ENCODE results near the gene NPM3.

The NPM3 gene

GRCh38 chr10:101766306-101766705 is 16.9 kb downstream of the NPM3 start:
- Histone ChIP-seq H3K27ac (replicated peaks) (no peak overlapping the region), H3K27me3 (ENCODE audit: insufficient read depth, poor library complexity, severe bottlenecking) (peaks cover 11% of the 10 kb centered on the region), H3K4me3 (replicated peaks; ENCODE audit: insufficient read depth, low read length) (no peak overlapping the region)
- TF ChIP-seq REST (IDR thresholded peaks at IDR 0.05; ENCODE audit: insufficient replicate concordance, low read depth), result no peak
- no peak for TF ChIP-seq SPI1 (IDR thresholded peaks at IDR 0.05; ENCODE audit: borderline replicate concordance, low read depth)
- TF ChIP-seq CTCF (IDR thresholded peaks at IDR 0.05; ENCODE audit: insufficient read depth, low read length), result no peak
- no peak for TF ChIP-seq GABPA (IDR thresholded peaks at IDR 0.05; ENCODE audit: low read depth)
- TF ChIP-seq POLR2AphosphoS5 (IDR thresholded peaks at IDR 0.05; ENCODE audit: low read depth), result no peak
- no peak for DNase-seq (ENCODE audit: low read depth in 1 of 2, low spot score in 1 of 2)

- no peak for TF ChIP-seq GABPA (IDR thresholded peaks at IDR 0.05; ENCODE audit: low read depth)
- no peak for TF ChIP-seq SPI1 (IDR thresholded peaks at IDR 0.05; ENCODE audit: borderline replicate concordance, low read depth)
- TF ChIP-seq POLR2AphosphoS5 (IDR thresholded peaks at IDR 0.05; ENCODE audit: low read depth), result no peak
- TF ChIP-seq REST (IDR thresholded peaks at IDR 0.05; ENCODE audit: insufficient replicate concordance, low read depth), result no peak
- no peak for TF ChIP-seq CTCF (IDR thresholded peaks at IDR 0.05; ENCODE audit: insufficient read depth, low read length)
- no peak for DNase-seq (ENCODE audit: low read depth in 1 of 2, low spot score in 1 of 2)
- H3K27me3 ChIP-seq (ENCODE audit: insufficient read depth, poor library complexity, severe bottlenecking), result peaks cover 11% of the 10 kb centered on the region
- H3K27ac ChIP-seq (replicated peaks), result no peak overlapping the region
- no peak overlapping the region for H3K4me3 ChIP-seq (replicated peaks; ENCODE audit: insufficient read depth, low read length)
Observed at GRCh38 chr10:101763141-101763846, 20.0 kb downstream of the NPM3 start.

GRCh38 chr10:101762736-101763135 is 20.5 kb downstream of the NPM3 start:
- Histone ChIP-seq H3K27me3 (ENCODE audit: insufficient read depth, poor library complexity, severe bottlenecking) (peaks cover 11% of the 10 kb centered on the region), H3K27ac (replicated peaks) (no peak overlapping the region), H3K4me3 (replicated peaks; ENCODE audit: insufficient read depth, low read length) (no peak overlapping the region)
- DNase-seq (ENCODE audit: low read depth in 1 of 2, low spot score in 1 of 2), result no peak
- TF ChIP-seq CTCF (IDR thresholded peaks at IDR 0.05; ENCODE audit: insufficient read depth, low read length), result no peak
- no peak for TF ChIP-seq REST (IDR thresholded peaks at IDR 0.05; ENCODE audit: insufficient replicate concordance, low read depth)
- no peak for TF ChIP-seq POLR2AphosphoS5 (IDR thresholded peaks at IDR 0.05; ENCODE audit: low read depth)
- TF ChIP-seq GABPA (IDR thresholded peaks at IDR 0.05; ENCODE audit: low read depth), result no peak
- TF ChIP-seq SPI1 (IDR thresholded peaks at IDR 0.05; ENCODE audit: borderline replicate concordance, low read depth), result no peak
